Activated CD4-positive, alpha-beta T cell treated with anti-CD3 and anti-CD28 coated beads for 4 hours (primary cell): ENCODE results near the gene CA11.

ENCODE experiments used
- DNase-seq, 2 donors: peaks; one replicate each; pipeline ENCODE4 v3.0.0-alpha.2; 2020

Gene CA11

DNA sequence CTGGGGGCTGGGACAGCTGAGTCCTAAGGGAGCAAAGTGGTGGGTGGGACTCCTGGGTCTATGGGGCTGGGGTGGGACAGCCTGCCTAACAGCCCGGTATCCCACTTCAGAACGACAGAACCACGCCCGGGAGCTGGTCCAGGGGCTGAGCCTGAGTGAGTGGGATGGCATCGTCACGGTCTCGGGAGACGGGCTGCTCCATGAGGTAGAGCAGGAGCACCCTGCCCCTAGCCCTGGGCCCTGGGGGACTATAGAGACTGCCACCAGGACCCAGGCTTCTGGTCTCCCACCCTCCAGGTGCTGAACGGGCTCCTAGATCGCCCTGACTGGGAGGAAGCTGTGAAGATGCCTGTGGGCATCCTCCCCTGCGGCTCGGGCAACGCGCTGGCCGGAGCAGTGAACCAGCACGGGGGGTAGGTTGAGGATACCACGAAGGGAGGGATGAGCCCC lies 18.1 kb downstream of the CA11 start:
- DNase-seq = no peak

DNA sequence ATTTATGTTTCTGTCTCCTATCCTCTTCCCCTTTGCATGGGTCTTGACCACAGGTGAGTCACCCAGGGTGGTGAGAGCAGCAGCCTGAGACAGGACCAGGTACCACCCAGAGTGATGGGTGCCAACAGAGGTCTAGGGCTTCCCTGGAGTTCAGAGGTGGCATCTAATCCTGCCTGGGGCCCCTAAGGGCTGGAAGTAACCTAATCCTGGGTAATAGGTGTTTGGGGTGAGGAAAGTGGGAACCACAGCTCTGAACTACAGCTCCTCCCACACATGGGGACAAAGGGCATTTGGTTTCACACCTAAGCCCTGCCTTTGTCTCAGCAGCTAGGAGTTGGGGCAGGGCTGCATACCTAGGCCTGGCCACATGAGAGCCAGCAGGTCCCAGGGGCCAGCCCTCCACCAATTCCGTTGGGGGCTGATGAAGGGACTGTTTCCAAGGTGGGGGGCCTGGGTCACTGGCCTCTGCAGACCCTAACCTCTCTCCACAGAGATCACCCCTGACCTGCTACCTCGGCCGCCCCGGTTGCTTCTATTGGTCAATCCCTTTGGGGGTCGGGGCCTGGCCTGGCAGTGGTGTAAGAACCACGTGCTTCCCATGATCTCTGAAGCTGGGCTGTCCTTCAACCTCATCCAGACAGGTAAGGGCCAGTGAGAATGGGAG lies 18.7 kb downstream of the CA11 start:
- no peak for DNase-seq

DNA sequence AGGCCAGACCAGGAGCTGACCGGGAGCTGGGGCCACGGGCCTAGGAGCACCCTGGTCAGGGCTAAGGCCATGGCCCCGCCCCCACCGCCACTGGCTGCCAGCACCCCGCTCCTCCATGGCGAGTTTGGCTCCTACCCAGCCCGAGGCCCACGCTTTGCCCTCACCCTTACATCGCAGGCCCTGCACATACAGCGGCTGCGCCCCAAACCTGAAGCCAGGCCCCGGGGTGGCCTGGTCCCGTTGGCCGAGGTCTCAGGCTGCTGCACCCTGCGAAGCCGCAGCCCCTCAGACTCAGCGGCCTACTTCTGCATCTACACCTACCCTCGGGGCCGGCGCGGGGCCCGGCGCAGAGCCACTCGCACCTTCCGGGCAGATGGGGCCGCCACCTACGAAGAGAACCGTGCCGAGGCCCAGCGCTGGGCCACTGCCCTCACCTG lies 20.1 kb downstream of the CA11 start:
- no peak for DNase-seq

DNA sequence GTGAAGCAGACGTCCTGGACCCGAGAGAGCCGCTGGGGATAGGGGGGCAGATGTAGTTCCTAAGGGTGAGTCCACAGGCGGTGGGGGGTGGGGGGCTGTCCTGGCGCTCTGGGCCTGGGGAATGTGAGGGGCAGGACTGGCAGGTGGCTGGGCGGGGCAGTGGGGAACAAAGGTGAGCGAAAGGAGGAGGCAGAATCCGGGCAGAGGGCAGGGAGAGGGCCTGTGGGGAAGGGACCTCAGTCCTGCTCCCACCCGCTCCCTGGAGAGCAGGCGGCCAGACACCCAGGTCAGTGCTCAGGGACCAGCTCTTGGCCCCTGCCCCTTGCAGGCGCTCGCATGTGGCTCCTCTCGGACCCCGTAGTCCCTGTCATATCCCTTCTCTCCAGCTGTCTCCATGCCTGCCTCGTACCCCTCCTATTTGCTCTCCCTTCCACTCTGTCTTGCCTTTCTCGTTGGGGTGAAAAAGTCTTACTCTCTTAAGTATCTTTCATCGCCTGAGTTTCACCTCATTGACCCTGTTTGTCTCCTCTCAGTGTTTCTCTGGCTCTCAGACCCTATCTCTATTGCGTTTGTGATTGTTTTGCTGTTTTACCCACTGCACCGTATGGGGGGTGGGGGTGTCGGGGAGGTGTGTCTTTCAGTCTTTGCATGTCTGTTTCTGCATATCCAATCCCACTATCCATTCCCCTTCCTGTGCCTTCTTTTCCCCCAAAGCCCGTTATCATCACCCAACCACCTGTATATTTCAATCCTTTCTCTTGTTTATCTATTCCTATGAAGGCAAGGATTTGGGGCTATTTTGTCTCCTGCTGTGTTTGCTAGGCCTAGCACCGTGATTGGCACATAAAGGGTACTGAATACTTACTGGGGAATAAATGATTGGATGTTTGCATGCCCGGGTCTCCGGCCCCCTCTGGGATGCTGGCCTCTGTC lies 20.9 kb downstream of the CA11 start:
- no peak for DNase-seq

DNA sequence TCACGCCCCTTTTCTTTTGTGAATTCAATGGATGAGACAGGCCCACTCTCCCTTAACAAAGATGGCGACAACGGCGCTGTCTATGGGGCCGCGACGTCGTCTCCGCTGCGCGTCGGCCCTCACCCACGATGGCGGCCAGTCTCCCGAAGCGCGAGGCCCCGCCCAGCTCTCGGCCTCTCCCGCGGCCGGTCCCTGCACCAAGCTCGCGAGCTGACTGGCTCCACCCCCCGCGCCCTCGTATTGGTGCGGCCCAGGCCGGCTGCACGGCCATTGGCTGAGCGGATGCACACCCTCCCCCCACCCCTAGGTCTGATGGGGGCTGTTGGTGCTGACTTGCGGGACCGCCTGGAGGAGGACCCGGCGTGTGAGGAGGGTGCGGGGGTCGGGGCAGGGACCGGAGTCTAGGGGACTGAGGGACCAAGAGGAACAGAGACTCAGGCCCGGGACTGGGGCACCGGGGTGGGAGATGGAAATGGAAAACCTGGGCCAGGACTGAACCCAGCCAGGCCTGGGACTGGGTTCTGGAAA lies 21.9 kb downstream of the CA11 start:
- DNase-seq = peak; percentile 96

DNA sequence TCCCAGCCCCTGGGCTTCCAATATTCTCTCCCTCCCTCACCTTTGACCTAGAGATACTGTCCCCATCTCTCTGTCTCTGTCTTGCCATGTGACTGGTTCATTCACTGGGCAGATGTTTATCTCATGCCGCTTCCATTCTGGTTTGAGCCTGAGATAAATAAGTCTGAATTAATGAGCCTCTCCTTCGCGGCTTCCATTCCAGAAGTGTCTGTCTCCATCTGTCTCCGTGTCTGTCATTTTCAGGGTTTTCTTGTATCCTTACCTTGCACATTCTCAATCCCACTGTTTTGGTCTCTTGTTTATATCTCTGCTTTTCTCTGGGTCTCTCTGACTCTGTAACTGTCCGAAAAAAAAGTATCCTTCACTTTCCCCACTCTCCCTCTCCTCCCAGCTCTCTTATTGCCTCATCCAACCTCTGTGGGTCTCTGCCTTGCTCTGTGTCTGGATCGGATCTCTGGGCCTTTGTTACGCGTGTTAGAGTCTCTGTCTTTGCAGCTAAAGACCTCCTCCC lies 22.4 kb downstream of the CA11 start:
- DNase-seq = no peak

DNA sequence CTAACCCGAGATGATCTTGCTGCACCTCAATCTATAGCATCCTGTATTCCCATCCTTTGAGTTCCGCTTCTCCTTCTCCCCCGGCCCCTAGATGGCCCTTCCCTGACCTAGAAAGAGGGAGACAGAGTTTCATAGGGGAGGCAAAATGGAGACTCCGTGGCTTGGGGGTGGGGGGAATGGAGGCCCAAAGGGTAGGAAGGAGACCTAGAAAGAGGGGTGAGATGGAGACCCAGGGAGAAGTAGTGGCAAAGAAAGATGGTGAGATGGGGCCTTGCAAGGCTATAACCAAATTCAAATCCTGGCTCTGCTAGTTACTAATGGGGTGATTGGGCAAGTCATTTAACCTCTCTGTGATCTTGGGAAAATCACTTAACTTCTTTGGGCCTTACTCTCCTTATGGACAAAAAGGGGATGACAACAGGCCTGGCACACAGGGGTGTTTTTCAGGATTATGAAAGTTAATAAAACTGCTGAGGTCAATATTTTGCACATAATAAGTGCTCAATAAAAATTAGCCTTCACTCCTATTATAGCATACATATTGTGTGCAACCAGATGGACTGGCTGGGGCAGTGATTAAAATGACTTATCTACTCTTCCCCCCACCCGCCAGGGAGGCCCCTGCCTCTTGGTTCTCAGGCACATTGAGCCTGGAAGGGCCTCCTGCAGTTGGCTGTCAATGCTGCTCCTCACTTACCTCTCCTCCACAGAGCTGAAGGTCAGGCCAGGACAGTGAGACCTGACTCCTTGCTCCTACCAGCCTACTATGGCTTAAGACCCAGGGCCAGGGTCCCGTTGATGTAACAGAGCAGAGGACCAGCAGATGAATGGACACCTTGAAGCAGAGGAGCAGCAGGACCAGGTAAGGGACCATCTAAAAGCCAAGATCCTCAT lies 26.0 kb downstream of the CA11 start:
- DNase-seq = no peak

DNA sequence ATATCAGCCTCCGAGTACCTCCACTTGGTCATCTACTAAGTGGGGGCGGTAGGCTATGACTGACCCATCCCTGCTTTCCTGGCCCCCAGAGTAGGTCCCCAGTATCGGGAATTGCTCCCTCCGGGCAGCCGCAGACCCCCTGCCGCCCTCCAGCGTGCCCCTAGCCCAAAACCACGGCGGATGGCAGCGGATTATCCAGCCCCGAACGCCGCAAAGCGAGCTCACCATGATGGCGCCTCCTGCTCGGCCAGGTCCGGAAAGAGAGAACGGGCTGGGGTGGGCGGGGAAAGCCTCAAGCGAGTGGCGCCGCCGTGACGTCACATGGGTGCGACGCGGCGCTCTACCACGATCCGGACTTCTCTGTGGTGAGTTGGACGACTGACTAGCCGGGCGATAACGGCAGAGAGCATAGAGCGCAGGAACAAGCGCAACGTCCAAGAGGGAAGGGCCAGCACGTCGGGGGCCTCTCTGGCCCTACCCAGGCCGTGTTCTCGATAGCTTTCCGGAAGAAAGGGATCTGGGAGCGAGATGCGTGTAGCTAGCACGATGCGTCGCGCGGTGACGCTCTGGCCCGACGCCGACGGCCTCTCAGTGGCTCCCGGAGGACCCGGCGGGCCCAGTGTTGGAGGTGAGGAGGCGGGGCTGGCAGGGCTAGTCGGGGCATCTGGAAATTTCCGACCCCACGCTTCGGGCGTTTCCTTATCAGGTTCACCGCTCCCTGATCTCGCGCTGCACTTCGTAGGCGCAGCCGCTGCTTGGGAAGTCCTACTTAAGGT lies 26.9 kb downstream of the CA11 start, which contains the start of the genes RPL18 and SPHK2:
TSS of gene RPL18 (minus strand) at position 263 of the 776 bp plus-strand sequence. CDS start at position 228, 35 bp downstream.
TSS of gene SPHK2 (plus strand) at position 591 of the 776 bp plus-strand sequence. CDS start 1,009 bp downstream, outside the sequence.
- DNase-seq = peak; percentile 95

DNA sequence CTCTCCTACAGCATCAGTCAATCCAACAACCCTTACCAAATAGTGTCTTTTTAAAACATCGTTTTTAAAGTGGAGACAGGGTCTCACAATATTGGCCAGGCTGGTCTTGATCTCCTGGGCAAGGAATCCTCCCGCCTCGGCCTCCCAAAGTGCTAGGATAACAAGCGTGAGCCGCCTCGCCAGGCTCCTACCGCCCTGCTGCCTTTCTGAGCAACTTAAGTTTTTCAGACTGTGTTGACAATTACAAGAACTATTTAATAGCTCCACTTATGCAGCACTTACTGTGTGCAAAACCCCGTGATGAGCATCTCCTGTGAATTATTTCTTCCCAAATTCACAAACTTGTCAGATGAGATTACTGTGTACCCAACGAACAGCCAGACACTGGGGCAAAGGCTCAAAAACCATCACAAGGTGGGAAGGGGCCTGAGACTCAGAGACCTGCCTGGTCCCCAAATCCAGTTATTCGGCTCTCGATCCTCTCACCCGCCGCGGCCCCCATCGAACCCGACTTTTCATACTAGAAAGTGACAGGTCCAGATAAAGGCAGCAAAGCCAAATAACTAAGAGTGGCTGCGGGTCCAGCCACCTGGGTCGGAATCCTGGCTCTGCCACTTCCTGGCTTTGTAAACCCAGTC lies 27.6 kb downstream of the CA11 start:
- no peak for DNase-seq

DNA sequence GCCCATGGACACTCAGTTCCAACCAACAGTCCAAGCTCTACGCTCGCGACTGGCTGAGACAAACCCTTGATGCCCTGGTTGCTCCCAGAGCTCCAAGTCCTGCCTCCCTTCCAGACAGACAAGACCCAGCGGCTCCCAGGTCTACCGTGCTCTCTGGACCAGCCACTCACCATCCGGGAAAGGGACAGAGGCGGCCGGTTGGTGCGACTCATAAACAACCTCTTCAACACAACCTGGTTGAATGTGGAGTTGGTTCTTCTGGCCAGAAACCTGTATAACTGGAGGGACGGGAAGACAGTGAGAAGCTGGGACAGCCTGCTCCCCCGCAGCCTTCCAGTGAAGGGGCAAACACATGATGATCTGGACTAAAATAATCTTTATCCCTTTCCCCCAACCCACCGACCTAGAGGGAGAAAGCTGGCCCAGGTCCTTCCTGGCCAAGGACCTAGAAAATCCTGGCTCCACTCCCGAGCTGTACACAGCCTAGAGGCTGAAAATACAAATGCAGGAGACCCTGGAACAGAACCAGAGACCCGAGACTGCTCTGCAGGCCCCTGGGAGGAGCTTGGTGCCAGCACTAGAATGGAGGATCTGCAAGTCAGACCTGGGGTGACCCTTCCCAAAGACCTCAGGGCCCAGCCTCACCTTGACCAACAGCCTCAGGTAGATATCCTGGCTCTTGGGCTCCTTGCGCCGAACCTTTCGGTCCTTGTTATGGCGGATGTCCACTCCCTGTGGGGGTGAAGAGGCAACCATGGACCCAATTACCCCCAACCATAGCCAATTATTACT lies 28.6 kb downstream of the CA11 start:
- no peak for DNase-seq

DNA sequence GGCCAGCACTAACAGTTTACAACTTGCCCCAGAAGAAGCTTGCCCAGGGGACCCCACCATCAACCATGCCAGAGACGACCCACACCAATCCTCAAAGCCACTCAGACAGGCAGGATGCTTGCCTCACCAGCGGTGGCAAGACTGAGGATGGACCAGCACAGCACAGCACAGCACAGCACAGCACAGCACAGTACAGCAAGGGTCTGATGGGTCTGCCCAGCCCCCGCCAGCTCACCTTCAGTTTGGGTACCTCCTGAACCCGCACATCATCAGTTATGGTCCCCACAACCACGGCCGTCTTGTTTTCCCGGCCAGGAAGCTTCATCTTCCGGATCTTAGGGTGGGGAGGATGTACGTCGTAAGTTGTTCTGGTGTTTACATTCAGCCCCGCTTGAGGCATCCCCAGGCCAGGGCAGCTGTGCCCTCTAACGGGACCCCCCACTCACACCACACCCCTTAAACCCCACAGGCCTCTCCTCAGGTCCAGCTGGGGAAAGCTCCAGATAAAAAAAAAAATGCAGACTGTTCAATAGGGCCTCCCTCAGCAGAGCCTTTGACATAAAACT lies 29.4 kb downstream of the CA11 start:
- DNase-seq = no peak

DNA sequence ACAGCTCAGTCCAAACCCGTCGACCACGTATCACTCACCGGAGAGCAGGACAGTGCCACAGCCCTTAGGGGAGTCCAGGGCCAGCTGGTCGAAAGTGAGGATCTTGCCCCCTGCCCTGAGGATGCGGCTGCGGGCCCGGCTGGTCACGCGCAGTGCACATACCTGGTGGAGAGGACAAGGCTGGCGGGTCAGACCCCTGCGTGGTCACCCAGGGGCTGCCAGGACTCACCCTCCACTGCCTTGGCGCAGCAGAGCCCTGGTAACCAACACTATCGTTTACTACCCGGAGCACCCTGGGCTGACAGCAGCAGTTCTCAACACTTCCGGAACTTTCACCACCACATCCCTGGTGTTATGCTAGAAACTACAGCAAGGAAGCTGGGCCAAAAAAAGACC lies 29.9 kb downstream of the CA11 start:
- no peak for DNase-seq

DNA sequence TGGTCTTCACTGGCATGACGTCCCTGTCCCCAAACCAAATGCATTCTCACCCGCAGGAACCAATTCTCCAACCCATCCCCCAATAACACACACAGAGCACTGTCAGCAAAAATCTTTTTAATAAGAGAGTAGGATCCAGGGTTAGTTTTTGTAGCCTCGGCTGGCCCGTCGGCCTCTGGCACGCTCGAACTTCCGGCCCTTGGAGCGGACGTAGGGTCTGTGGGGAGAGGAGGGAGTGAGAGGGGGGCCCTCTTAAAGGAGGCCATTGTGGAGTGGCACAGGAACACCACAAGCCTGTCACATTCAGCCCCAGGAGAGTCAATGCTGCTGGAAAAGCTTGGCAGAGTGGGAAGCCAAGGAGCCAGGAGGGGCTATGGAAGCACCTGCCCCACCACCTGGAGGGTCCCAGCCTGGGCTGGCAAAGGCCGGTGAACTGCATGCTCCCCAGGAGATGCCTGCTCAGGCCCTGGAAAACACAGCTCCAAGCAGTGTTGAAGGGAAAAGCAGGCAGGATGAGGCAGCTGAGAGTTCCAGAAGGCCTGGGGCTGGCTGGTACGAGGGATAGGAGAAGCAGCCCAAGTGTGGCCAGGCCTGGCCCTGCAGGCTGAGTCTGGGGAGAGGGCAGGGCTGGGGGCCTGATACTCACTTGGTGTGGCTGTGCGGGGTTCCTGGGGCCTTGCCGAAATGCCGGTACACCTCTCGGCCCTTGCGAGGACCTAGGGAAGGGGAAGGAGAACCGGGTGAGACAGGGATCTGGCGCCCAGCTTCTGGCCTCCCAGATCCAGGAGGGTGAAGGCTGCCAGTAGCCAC lies 30.6 kb downstream of the CA11 start:
- DNase-seq = no peak

DNA sequence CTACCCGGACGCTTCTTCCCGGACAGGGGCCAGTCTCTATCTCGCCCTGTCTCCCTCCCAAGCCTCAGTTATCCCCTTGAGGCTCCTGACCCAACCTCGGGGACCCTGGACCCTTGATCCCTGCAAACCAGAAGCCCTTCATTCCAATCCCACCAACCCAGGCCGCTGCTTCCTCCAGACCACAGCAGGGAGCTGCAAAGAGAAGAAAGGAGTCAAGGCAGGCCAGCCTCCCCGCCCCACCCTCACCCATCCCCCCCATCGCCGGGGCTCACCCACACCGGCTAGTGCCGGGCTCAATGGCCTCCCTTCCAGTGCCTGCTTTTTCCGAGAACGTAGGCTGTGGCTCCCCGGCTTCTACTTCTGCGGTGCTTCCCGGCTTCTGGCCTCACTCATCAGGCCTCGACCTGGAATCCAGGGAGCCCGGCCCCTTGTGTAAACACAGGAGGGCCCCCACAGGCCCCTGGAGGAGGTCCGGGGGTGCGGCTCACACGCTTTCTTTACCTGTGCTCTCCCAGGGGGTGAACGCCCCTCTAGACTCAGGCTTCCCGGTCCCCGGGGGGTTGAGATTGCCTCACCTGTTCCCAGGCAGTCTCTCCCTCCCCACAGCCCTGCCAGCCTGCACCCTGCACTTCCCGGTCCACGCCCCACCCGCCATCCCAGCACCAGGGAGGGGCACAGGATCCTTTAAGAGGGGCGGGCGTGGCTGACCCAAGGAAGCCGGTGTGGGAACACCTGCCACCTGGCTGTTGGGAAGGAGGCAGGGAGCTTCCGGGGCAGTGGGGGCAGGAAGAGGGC lies 31.4 kb downstream of the CA11 start, which contains the start of gene FAM83E:
TSS of gene FAM83E (minus strand) at position 641 of the 795 bp plus-strand sequence. CDS start 1,704 bp downstream, outside the sequence.
- no peak for DNase-seq

DNA sequence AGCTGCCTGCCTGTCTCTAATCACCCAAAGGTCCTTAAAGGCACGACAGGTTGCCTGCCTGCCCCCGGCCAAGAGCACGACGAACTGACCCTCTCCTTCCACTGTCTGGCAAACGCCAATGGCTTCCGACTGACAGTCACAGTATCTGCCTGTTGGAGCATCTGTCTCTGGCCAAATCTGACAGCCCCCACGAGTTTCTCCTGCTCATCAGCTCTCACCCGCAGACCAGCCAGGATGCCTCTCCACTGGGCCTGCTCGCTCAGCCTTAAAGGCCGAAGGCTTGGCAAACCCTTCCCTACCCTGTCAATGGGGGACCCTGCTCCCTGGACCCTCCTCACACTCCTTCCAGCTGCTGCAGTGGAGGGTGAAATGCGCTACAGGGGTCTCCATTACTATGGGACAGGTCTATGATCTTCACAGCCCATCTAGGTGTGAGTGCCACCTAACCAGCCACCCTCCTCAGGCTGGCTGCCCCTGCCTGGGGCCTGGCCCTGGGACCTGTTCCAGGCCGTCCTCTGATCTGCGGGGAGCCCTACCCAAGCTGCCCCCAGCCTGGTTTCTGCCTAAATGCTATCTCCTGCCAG lies 32.0 kb downstream of the CA11 start:
- no peak for DNase-seq

DNA sequence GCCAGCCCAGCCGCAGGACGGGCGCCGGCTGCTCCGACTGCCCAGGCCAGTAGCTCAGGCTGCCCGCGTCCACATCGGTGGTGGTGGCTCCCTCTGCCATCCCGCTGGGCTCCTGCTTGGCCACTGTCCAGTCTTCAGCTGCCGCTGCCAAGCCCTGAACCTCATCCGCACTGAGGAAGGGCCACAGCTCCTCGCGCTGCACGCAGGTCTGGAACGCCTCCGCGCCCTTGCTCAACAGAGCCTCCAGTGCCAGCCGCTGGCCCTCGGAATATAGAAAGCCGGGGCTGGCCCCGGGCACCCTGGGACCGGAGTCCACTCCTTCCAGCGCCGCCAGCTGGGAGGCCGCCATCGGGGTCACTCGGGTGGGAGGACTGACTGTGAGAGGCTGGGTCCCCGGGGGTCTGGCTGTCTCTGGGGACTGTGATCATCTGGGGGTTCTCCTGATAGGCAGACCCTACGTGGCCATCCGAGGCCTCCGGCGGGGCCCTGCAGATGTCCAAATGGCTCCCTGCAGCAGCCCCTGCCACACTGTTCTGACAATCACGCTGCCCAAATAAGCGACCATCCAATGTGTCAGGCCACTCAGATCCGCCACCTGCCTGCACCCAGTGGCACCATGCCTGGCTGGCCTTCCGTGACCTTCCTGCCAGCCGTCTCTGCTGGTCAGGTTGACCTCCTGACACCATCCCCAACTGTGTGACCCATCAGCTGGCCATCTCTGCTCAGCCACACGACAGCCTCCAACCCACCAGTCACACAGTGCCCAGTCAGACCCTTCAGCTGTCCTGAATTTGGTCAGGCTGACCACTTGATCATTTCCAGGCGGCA lies 32.7 kb downstream of the CA11 start:
- no peak for DNase-seq
